Superior temporal gyrus (tissue), 1 donor: ENCODE data around the gene RNF17.
"Not testable (repeated sequence)": the region's sequence is repeated elsewhere in the genome, so short reads cannot be mapped to it uniquely, and the experiment has no call there.

Source experiments
- DNase-seq: peaks from one replicate; pipeline ENCODE4 v3.0.0-alpha.2; 2016; ENCODE audit errors: extremely low spot score

RNF17 gene, protein sequence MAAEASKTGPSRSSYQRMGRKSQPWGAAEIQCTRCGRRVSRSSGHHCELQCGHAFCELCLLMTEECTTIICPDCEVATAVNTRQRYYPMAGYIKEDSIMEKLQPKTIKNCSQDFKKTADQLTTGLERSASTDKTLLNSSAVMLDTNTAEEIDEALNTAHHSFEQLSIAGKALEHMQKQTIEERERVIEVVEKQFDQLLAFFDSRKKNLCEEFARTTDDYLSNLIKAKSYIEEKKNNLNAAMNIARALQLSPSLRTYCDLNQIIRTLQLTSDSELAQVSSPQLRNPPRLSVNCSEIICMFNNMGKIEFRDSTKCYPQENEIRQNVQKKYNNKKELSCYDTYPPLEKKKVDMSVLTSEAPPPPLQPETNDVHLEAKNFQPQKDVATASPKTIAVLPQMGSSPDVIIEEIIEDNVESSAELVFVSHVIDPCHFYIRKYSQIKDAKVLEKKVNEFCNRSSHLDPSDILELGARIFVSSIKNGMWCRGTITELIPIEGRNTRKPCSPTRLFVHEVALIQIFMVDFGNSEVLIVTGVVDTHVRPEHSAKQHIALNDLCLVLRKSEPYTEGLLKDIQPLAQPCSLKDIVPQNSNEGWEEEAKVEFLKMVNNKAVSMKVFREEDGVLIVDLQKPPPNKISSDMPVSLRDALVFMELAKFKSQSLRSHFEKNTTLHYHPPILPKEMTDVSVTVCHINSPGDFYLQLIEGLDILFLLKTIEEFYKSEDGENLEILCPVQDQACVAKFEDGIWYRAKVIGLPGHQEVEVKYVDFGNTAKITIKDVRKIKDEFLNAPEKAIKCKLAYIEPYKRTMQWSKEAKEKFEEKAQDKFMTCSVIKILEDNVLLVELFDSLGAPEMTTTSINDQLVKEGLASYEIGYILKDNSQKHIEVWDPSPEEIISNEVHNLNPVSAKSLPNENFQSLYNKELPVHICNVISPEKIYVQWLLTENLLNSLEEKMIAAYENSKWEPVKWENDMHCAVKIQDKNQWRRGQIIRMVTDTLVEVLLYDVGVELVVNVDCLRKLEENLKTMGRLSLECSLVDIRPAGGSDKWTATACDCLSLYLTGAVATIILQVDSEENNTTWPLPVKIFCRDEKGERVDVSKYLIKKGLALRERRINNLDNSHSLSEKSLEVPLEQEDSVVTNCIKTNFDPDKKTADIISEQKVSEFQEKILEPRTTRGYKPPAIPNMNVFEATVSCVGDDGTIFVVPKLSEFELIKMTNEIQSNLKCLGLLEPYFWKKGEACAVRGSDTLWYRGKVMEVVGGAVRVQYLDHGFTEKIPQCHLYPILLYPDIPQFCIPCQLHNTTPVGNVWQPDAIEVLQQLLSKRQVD (N-terminal part only)

DNA sequence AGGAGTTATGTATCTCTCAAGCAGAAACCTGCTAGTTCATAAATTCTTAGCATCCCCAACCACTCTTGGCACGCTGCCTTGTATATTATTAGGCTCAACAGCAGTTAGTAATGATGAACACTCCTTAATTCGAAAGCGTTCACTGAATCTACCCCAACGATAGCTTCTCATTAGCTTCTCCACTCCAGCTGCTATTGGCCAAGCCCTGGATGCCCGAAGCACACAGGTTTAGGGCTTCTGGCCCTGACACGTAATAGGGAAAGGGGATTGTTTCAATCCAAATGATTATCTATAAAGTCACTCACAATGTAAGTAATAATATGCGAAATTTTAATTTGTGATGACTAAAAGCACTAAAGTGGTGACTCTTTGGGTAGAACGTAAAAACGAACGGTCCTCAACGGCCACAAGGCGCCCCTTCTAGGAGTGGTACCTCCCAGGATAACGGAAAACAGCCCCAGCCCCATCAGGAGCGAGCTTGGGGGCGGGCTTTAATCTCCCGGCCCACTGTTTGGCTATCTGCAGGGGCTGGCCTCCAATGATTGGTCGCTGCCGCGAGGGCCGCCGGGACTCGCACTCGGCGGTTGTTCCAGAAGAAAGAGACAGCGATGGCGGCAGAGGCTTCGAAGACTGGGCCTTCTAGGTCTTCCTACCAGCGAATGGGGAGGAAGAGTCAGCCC lies at the start of gene RNF17:
RNF17 (plus strand) TSS at position 574 of the 680 bp plus-strand sequence; CDS start at position 609, 35 bp downstream.
- DNase-seq = no peak

DNA sequence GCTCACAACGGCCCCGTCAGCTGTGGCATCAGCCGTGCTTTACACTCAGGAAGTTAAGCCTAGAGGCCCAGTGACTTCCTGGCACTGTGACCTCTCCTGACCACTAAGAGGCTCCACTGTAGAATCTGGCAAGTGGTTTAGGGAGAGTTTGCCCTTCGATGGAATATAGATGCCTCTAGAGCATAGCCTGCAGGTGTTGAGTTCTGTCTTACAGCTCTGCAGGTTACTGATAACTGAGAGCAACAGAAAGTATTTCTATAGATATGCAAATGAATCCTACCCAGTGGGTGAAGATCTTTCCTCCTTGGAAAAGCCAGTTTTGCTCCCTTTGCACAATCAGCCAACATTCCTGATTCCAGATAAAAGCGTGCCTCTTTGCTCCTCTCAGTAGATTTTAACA lies 48.0 kb upstream of the RNF17 start:
- no peak for DNase-seq

DNA sequence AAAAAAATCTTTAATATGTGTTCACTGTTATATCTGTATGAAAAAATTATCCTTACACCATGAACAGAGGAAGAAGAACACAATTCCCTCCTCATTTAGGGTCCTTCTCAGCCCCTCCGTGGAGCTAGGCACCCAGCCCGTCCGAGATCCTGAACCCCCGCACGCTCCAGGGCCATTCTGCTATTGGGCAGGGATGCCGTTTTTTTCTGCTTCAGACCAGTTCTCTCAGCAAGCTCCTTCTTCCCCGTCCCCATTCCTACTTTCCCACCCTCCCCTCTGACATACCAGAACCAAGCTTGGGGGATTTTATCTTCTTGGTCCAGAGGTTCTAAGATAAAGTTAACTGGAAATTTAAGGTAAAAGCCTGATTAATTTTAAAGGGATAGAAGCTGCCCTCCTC lies 47.5 kb upstream of the RNF17 start:
- DNase-seq = no peak

DNA sequence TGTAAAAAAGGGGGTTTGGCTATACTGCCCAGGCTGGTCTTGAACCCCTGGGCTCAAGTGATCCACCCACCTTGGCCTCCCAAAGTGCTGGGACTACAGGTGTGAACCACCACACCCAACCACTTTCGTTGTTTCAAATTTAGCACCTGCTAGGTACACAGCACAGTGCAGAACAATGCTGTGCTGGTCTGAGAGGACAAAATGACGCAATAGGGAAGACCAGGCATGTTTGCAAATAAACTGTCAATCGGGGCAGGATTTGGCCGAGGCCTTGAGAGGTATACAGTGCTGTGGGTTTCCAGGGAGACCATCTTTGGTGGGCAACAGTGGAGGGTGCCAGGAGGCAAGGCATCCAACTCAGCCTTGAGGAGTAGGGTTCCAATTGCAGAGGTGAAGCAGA lies 46.8 kb upstream of the RNF17 start:
- no peak for DNase-seq

DNA sequence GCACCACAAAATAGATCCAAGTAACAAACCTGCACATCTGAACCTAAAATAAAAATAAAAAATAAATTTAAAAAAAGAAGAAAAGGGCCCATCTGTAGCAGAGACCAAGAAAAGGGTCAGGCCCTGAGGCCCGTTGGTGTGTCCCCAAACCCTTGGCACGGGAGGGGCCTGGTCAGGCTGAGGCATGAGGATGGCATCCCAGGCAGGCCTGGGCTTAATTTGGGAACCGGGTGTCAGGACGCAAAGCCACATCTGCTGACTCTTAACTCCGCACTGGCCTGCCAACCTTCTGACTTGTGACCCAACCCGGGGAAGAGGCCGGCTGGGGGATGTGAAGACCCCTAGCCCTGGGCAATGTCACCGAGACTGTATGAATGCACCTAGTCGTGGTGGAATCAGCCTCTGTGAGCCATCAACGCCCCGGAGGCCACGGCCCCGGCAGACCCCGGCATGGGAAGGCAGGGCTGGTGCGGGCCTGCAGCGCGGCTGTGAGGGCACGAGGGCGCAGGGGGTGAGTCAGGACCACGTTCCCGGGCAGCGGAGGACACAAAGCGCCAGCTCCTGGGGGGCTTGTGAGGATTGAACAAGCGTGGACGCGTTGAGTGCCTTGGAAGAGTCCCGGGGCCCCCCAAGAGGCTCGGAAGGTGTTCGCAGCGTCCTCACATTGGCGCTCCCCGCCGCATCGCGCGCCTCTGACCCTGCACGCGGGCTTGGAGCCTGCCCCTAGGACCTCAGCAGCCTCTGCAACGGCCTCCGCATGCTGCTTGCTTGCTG lies 45.6 kb upstream of the RNF17 start:
- DNase-seq = no peak

DNA sequence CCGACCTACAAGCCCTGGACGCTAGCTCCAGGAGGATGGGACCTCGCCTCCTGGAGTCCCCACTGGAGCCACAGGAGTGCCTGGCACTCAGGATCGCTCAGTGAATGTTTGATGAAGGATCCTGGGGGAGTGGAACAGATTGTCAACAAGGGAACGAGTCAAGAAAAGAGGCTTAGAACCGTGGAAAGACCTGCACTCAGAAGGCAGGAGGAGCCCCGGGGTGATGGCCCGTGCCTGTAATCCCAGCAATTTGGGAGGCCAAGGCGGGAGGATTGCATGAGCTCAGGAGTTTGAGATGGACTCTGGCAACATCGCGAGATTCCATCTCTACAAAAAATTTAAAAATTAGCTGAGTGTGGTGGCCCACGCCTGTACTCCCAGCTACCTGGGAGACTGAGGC lies 44.8 kb upstream of the RNF17 start:
- DNase-seq = no peak

DNA sequence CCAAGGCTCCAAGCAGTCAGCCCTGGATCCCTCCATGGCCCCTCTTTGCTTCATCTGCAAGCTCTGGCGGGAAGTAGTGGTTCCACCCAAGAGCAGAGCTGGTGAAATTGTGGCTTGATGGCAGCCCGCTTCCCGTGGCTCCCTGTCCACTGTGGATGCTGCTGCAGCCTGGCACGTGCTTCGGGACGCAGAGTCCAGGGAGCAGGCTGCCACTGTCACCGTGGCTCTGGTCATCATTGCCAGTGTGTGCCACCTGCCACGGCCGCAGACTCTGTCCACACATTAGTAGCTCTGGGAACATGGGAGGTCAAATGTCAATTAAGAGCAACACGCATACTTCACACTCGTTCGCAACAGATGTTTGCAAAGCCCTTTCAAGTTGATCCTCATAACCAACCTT lies 40.8 kb upstream of the RNF17 start:
- DNase-seq = no peak

DNA sequence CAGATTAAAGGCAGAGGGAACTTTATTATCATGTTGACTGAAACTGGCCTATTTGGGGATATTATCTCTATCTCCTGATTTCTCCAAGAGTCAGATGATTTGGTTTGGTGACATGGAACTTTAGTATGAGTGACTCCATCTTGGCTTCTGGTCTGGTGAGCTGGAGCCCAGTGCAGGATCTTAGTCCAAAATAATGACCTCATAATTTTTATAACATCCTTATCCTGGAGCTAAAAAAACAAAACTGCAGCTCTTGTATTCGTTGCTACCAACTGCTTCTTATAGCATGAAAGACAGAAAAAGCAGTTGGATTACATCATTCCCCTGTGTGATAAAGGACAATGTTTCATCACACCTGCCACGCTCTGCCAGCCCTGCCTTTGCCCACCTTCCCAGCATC lies 39.3 kb upstream of the RNF17 start:
- DNase-seq = no peak

DNA sequence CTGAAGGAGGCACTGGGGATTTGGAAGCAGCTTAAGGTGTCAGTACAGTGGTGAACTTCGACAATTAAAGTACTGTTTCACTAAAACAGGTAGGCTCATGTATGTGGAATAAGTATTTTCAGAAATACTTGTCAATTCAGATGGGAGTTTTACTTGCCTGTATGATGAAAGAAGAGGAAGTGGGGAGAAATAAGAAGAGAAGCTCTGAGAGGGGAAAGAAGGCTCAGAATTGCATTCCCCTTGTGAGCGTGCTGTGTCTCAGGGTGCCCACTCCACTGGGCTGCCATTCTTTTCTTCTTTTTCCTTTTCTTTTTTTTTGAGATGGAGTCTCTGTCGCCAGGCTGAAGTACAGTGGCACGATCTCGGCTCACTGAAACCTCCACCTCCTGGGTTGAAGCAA lies 38.6 kb upstream of the RNF17 start:
- DNase-seq = no peak

DNA sequence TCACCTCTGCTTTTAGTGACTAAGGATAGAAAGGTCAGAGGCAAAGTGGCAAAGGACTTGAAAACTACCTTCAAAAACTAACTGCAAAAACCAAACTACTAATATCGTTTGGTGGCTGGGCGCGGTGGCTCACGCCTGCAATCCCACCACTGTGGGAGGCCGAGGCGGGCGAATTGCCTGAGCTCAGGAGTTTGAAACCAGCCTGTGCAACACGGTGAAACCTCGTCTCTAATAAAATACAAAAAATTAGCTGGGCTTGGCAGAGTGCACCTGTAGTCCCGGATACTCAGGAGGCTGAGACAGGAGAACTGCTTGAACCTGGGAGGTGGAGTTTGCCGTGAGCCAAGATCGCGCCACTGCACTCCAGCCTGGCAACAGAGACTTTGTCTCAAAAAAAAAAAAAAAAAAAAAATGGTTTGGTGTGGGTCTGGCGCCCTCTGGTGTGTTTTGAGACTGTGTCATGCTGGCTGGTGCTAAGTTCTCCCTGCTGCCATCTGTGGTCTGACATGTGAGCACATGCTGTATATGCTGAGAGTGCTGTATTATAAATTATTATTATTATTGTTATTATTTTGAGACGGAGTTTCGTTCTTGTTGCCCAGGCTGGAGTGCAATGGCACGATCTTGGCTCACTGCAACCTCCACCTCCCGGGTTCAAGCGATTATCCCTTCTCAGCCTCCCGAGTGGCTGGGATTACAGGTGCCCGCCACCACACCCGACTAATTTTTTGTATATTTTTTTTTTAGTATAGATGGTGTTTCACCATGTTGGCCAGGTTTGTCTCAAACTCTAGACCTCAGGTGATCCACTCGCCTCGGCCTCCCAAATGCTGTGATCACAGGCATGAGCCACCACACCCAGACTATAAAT lies 36.0 kb upstream of the RNF17 start:
- peak; percentile 88 for DNase-seq

DNA sequence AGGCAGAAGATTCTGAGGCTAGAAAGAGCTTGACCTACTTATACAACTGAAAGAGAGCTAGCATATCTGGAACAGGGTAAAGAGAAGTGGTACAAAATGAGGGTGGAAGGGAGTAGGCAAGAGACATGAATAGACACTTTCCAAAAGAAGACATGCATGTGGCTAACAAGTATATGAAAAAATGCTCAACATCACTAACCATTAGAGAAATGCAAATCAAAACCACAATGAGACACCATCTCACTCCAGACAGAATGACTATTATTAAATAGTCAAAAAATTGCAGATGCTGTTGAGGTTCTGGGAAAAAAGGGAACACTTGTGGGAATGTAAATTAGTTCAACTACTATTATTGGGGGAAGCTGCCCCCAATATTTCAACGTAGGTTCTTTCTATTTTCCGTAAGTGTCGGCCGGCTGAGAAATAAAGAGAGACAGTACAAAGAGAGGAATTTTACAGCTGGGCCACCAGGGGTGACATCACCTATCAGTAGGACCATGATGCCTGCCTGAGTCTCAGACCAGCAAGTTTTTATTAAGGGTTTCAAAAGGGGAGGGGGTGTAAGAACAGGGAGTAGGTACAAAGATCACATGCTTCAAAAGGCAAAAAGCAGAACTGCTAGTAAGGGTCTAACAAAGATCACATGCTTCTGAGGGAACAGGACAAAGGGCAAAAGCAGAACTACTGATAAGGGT lies 32.9 kb upstream of the RNF17 start:
- not testable (repeated sequence) for DNase-seq

DNA sequence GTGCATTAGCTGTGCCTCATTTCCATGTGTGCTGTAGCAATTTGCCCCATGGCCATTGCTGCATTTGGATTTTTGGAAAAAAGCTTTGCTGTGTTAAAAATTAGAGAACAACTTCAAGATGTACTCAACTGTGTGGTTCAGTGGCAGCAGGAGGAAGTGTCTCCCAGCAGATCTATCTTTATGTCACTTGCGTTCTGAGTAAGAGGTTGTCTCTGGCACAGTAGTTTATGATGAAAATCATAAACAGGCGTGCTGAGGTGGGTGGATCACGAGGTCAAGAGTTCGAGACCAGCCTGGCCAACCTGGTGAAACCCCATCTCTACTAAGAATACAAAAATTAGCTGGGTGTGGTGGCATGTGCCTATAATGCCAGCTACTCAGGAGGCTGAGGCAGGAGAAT lies 29.0 kb upstream of the RNF17 start:
- DNase-seq = no peak

DNA sequence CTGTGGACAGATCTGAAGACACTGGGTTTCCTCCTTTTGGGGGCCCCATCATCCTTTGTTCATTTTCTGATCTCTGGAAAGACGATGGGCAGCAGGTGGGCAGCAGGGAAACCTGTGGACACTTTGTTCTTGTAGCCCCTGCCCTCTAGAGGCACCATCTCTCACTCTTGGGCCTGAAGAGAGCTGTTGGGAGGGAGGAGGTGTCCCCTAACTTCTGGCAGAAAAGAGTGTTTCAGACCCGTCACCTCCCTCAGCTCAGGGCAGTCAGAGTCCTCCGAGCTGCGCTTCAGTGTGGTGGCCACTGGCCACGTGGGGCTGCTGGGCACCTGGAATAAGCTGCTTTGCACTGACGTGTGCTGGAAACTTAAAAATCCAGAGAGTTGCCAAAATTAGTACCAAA lies 26.9 kb upstream of the RNF17 start:
- no peak for DNase-seq

DNA sequence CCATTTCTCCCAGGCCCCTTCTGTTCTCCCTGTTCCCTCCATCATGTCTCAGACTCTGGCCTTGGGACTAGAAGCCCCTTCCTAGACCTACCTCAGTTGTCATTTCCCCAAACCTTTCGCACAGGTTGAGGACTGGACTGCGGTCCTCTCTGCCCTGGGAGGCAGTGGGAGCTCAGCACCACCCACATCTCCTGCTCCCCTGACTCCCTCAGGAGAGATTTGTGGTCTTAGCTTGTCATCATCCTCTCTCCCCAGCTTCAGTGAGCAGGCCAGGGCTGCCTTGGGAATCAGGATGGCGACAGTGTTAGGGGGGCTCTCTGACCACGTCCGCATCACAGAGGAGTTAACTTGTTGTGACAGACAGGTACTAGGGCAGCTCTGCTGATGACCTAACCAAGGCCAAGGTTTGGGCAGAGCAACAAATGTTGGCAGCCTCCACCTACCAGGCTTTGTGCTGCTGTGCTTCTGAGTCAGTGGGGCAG lies 25.6 kb upstream of the RNF17 start:
- DNase-seq = no peak

DNA sequence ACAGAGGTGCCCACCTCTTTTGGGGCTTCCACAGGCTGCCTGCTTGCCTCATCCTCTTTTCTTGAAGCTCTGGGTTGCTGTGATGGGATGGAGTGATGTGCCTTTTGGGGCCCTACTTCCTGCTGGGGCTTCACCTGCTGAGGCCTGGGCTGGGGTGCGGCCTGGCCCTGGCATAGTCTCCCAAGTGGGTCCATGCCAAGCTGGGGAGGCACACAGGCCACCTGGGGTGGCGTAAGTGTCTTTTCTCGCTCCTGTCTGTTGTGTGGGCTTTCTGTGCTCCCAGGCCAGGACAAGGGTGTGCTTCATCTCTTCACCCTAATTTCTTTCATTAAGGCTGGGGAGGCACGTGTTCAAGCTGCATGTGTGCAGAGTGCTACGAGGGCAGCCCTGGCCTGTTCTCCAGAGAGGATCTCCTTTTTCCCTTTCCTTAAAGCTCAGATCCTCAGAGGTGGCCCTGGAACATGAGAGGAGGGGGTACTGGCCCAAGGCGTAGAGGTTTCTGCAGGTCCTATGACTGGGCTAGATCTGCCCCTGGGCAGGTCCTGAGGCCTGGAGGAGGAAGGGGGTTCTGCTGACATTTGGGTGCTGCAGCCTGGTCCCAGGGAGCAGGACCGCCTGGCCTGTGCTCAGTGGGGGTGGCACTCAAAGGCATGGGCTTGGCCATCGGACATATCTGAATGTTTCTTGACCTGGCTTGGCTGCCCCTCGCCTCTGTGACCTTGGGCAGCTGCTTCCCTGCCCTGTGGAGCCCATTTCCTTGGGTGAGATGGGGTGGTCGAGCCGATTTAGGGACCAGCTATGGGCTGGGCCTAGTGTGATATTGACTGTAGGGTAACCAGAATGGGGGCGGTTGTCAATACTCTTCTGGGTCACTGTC lies 23.7 kb upstream of the RNF17 start:
- DNase-seq = no peak

DNA sequence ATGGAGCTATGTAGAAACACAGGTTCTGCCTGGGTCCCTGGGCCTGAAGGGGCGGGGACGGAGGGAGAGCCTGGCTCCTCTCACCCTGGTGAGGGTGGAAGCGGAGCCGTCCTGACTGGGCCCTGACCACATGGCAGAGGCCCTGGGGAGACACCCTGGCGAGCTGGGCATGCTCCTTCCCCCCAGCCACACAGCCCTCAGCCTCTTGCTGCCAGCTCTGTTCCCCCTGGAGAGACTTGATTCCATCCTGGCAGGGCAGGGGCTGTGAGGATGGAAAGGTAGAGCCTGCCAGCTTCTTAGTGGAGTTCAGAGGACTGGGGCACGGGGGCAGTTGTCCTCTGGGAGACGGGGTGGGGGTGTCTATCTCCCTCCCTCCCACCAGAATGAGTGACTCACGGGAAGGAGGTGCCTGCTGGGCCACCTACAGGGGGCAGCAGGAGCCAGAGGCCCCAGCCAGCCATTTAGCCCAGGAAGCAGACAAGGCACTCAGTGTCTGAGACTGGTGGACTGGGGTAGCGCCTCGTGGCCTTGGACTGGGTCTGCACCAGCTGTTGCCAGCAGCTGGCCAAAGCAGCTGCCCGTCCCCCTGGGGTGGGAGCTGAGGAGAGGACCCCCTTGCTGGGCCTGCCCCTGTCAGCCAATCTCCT lies 22.8 kb upstream of the RNF17 start:
- DNase-seq = no peak

DNA sequence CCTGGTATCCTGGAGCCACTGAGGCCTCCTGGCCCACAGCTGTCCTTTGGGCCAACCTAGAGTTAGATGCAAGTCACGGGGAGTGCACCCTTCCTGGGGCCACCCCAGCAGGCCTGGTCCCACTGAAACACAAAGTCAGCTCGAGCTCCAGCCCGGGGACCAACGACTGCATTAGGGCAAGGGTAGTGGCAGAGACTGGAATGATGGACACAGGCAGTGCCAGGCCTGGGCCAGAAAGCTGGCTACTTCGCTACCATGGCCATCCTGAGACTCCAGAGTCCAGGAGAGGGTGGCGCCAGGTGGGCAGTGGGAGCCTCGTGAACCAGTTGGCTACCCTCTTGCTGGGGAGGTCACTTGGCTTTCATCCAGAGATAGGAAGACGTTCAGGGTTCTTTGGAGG lies 22.2 kb upstream of the RNF17 start:
- no peak for DNase-seq
